T47D (cell line): ENCODE data around the gene OIT3.
"Not testable (repeated sequence)": the region's sequence is repeated elsewhere in the genome, so short reads cannot be mapped to it uniquely, and the experiment has no call there.

Experiments used
- DNase-seq, 2 experiments: peaks; one replicate each; pipeline versions ENCODE4 v3.0.0 to v3.0.0-alpha.2; 2011 to 2012; ENCODE audit warnings: low read depth in 1 of 2, low spot score in 1 of 2
- JUND ChIP-seq: IDR thresholded peaks from 2 replicates; pipeline ENCODE4 v1.6.1; 2012; ENCODE audit warnings: low read depth
- in situ Hi-C: cut with HindIII; loops from 2 replicates; pipeline ENCODE4 v1.10.0; 2016; ENCODE audit warnings: low sequenced_read_pairs, low pct_unique_long_range_greater_than_20kb

OIT3 gene

GRCh38 chr10:72913287-72913686 lies 19.7 kb downstream of the OIT3 start:
- in situ Hi-C loops, result no loop called here
- DNase-seq, result no peak
- TF ChIP-seq JUND, result no peak

GRCh38 chr10:72917201-72917600 lies 23.7 kb downstream of the OIT3 start:
- DNase-seq, in situ Hi-C loops: not testable (repeated sequence)

GRCh38 chr10:72917803-72918332 lies 24.3 kb downstream of the OIT3 start:
- in situ Hi-C loops, DNase-seq: not testable (repeated sequence)

- in situ Hi-C loops, result no loop called here
- TF ChIP-seq JUND, result no peak
Observed at GRCh38 chr10:72918352-72918751, 24.8 kb downstream of the OIT3 start.

GRCh38 chr10:72921147-72921683 lies 27.7 kb downstream of the OIT3 start:
- in situ Hi-C loops, DNase-seq: not testable (repeated sequence)

More at GRCh38 chr10:72918352-72918751, 24.8 kb downstream of the OIT3 start:
- DNase-seq, result no peak

- TF ChIP-seq JUND, result no peak
- in situ Hi-C loops, result no loop called here
- no peak for DNase-seq
Observed at GRCh38 chr10:72924351-72924750, 30.8 kb downstream of the OIT3 start.

GRCh38 chr10:72925951-72926465 lies 32.5 kb downstream of the OIT3 start:
- in situ Hi-C loops, result no loop called here
- TF ChIP-seq JUND, result no peak
- no peak for DNase-seq

- TF ChIP-seq JUND, result no peak
- DNase-seq, result no peak
- in situ Hi-C loops, result no loop called here
Observed at GRCh38 chr10:72927485-72927884, 33.9 kb downstream of the OIT3 start.

GRCh38 chr10:72928798-72929197 lies 35.3 kb downstream of the OIT3 start:
- TF ChIP-seq JUND, result no peak
- no peak for DNase-seq
- in situ Hi-C loops, result no loop called here

GRCh38 chr10:72930276-72930675 lies 36.7 kb downstream of the OIT3 start:
- in situ Hi-C loops, result no loop called here
- DNase-seq, result no peak
- no peak for TF ChIP-seq JUND

GRCh38 chr10:72932259-72933015 lies 38.9 kb downstream of the OIT3 start:
- no peak for DNase-seq
- in situ Hi-C loops, result no loop called here

GRCh38 chr10:72935361-72935760 lies 41.8 kb downstream of the OIT3 start:
- no peak for DNase-seq
- in situ Hi-C loops, result no loop called here
- no peak for TF ChIP-seq JUND

More at GRCh38 chr10:72932259-72933015, 38.9 kb downstream of the OIT3 start:
- no peak for TF ChIP-seq JUND

GRCh38 chr10:72943498-72944234 lies 50.1 kb downstream of the OIT3 start:
- DNase-seq, result no peak
- in situ Hi-C loops, result no loop called here
- TF ChIP-seq JUND, result no peak
